ENCODE data around the gene CCDC194. TPM values are rescaled to one million over a fixed set of nuclear protein-coding genes. Genes with fewer than 3 reads are reported as not detected.

The CCDC194 gene
- total and polyA plus RNA-seq, 2 of the 8 experiments (the other 6 are each of a cell fraction or from before 2014, with no cell fraction given), result 0.33 TPM; not detected in 1

- TF ChIP-seq ATF2 (IDR thresholded peaks at IDR 0.05; ENCODE audit: low read length) (no peak), HDAC2 (IDR thresholded peaks at IDR 0.05; ENCODE audit: borderline replicate concordance in 1 of 2, low read depth in 2 of 2, low read length in 2 of 2) (no peak), EZH2 (IDR thresholded peaks at IDR 0.05; ENCODE audit: low read depth, low read length, severe bottlenecking) (no peak), JUND (IDR thresholded peaks at IDR 0.05; ENCODE audit: low read length) (no peak)
Observed at GRCh38 chr19:17389288-17389687, 4.7 kb downstream of the CCDC194 start (continued).
